Fibroblast of villous mesenchyme (primary cell): ENCODE results near the gene HTR4. TPM values are rescaled to one million over a fixed set of nuclear protein-coding genes. Genes with fewer than 3 reads are reported as not detected.
"Not testable (repeated sequence)": the region's sequence is repeated elsewhere in the genome, so short reads cannot be mapped to it uniquely, and the experiment has no call there.

Experiments
- DNase-seq: peaks from one replicate; pipeline ENCODE4 v3.0.0-alpha.2; 2010; ENCODE audit warnings: low read depth
- H3K4me3 ChIP-seq: 2 replicates; pipeline ENCODE4 v1.5.1; 2011; ENCODE audit warnings: low read depth, mild to moderate bottlenecking, low read length
- CTCF ChIP-seq: IDR thresholded peaks from 2 replicates; pipeline ENCODE4 v1.5.1; 2012; ENCODE audit warnings: low read depth, mild to moderate bottlenecking, low read length; ENCODE audit not compliant: insufficient read depth
- total RNA-seq: library from RNA; depleted of rRNA; stranded (reverse); fragments of >200 nt; gene quantifications from 2 replicates; pipeline ENCODE4 v1.2.3, GENCODE V29; 2012

Gene HTR4
- total RNA-seq, 1 donor: not detected

DNA sequence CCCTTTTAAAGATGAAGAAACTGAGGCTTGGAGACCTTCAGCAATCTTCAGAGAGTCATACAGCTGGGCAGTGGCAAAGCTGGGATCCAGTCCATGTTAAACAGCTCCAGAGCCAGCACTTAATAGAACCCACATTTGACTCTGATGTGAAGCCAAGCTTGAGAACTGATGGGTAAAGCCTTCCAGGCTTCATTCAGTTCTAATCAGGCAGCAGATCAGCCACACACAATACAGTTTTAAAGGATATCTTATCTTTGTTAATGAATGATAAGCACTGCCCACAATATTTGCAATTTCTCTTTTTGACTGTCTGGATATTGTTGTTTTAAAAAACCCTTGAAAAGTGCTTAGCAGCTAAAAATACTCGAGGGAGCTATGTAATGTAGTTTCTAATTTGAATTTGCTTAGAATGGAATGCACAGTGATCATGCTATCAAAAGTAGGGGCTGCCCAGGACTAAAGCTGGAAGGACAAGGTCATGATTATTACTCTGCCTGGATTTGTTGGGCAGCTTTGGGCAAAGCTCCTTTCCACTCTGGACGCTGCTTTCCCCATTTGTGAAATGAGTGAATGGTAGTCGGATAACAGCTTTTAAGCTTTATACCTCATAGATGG lies 31.3 kb upstream of the HTR4 start:
- DNase-seq: no peak
- no peak overlapping the region for H3K4me3 ChIP-seq
- no peak for TF ChIP-seq CTCF

DNA sequence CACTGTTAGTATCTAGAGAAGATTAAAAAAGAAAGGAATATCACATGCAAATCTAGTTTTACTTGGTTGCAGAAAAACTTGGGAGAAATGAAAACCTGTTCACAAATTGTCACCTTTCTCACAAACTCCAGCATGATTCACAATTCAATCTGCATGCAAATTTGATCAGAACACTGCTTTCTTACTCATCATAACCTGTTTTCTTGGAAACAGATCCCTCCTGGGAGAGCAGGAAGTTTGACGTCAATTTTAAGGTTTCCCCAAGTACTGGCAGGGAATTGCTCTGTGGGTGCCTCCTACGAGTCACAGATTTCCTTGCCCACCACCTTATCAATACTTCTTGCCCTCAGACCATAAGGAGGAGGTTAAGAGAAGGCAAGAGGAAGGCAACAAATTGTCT lies 30.2 kb upstream of the HTR4 start:
- no peak overlapping the region for H3K4me3 ChIP-seq
- no peak for TF ChIP-seq CTCF
- DNase-seq: no peak

GRCh38 chr5:148683651-148684050 lies 29.3 kb upstream of the HTR4 start:
- no peak overlapping the region for H3K4me3 ChIP-seq
- no peak for TF ChIP-seq CTCF
- no peak for DNase-seq

GRCh38 chr5:148682058-148683026 lies 28.0 kb upstream of the HTR4 start:
- TF ChIP-seq CTCF: no peak
- no peak overlapping the region for H3K4me3 ChIP-seq
- DNase-seq: no peak

DNA sequence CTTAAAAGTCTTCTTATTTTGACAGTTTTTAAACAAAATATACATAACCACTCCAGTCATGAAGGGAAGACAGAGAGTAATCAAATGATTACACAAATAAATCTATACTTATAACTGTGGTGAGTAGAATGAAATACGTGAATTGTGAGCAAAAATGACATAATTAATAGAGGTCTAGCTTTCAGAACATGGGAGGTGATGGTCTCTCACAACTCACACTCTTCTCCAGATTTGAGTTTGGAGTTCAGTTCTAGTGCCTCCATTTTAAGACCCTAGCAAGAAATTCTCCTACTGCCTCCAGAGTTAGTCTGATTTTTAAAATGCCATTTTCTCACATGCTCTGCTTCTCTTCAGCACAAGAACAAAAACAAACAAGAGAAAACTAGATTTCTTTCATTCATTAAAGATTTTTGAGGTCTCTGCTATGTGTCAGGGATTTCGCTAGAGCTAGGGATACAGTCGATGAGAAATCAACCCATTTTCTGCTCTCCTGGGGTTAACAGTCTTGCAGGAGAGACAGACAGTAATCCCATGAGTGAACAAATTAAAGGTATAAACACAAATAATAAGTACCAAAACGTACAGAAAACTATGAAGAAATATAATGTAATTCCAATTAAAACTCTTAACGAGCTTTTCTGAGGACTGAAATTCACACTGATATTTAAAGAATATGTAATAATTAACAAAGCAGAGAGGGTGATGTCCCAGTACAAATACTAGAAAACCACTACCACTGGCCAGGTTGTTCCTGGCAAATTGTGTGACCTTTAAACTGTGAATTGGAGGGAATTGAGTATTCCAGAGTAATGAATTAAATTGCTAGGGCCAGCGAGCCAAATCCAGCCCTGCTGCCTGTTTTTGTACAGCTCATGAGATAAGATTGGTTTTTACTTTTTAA lies 27.1 kb upstream of the HTR4 start:
- no peak for TF ChIP-seq CTCF

GRCh38 chr5:148673704-148674103 lies 19.4 kb upstream of the HTR4 start:
- not testable (repeated sequence) for H3K4me3 ChIP-seq, DNase-seq

More for the DNA sequence above, 27.1 kb upstream of the HTR4 start:
- H3K4me3 ChIP-seq: no peak overlapping the region
- DNase-seq: no peak
